GM19467 (cell line): Measurements from ENCODE around the gene TMEM130.
"Not testable (repeated sequence)": the region's sequence is repeated elsewhere in the genome, so short reads cannot be mapped to it uniquely, and the experiment has no call there.

Source experiments
- ATAC-seq: cut with Tn5 transposase; IDR thresholded peaks from one replicate; pipeline ENCODE4 v1.9.1; 2021; ENCODE audit warnings: mild to moderate bottlenecking, moderate library complexity; ENCODE audit not compliant: unreplicated experiment

TMEM130 gene

GRCh38 chr7:98842552-98842951, 27.3 kb downstream of the TMEM130 start:
- not testable (repeated sequence) for ATAC-seq

- no peak for ATAC-seq
Observed at GRCh38 chr7:98841179-98841997, 28.4 kb downstream of the TMEM130 start.

- ATAC-seq: no peak
Observed at GRCh38 chr7:98840722-98841121, 29.1 kb downstream of the TMEM130 start.

- no peak for ATAC-seq
Observed at GRCh38 chr7:98840096-98840495, 29.7 kb downstream of the TMEM130 start.

- ATAC-seq: no peak
Observed at GRCh38 chr7:98837630-98837972, 32.2 kb downstream of the TMEM130 start.

GRCh38 chr7:98836811-98837629, 32.8 kb downstream of the TMEM130 start:
- no peak for ATAC-seq

GRCh38 chr7:98834949-98835348, 34.9 kb downstream of the TMEM130 start:
- ATAC-seq: no peak

- no peak for ATAC-seq
Observed at GRCh38 chr7:98833022-98833421, 36.8 kb downstream of the TMEM130 start.

GRCh38 chr7:98831641-98832221, 38.1 kb downstream of the TMEM130 start:
- no peak for ATAC-seq

GRCh38 chr7:98830972-98831548, 38.8 kb downstream of the TMEM130 start:
- ATAC-seq: no peak

GRCh38 chr7:98828368-98828767, 41.4 kb downstream of the TMEM130 start:
- no peak for ATAC-seq

GRCh38 chr7:98827258-98827657, 42.6 kb downstream of the TMEM130 start:
- ATAC-seq: no peak

- no peak for ATAC-seq
Observed at GRCh38 chr7:98826811-98827231, 43.0 kb downstream of the TMEM130 start.

GRCh38 chr7:98826387-98826786, 43.4 kb downstream of the TMEM130 start:
- ATAC-seq: no peak

GRCh38 chr7:98823226-98823625, 46.6 kb downstream of the TMEM130 start:
- no peak for ATAC-seq

- no peak for ATAC-seq
Observed at GRCh38 chr7:98821348-98821747, 48.5 kb downstream of the TMEM130 start.

- ATAC-seq: no peak
Observed at GRCh38 chr7:98816967-98817710, 52.7 kb downstream of the TMEM130 start.

GRCh38 chr7:98816241-98816640, 53.6 kb downstream of the TMEM130 start:
- no peak for ATAC-seq

GRCh38 chr7:98815313-98815712, 54.5 kb downstream of the TMEM130 start:
- ATAC-seq: no peak

GRCh38 chr7:98811299-98811698, 58.5 kb downstream of the TMEM130 start:
- ATAC-seq: no peak
